ENCODE data around the gene PRKAR1B.
A peak's percentile ranks its signal among the peaks of the same experiment; 100 is the strongest.

Gene PRKAR1B

GRCh38 chr7:727104-727805 lies at the start of gene PRKAR1B:
PRKAR1B (minus strand) TSS chr7:727281; CDS start chr7:711505, 15,776 bp downstream.
- DNase-seq (ENCODE audit: low read depth in 3 of 3) = peak; percentile 41 to 55 (median 42)

- DNase-seq (ENCODE audit: low read depth in 3 of 3) = no peak
Observed at GRCh38 chr7:776381-776780, 49.3 kb upstream of the PRKAR1B start.

GRCh38 chr7:774161-775109 lies 47.4 kb upstream of the PRKAR1B start:
- DNase-seq (ENCODE audit: low read depth in 3 of 3) = peak; percentile 35 to 52 (median 38)

GRCh38 chr7:773622-773915 lies 46.5 kb upstream of the PRKAR1B start:
- no peak for DNase-seq (ENCODE audit: low read depth in 3 of 3)

- DNase-seq (ENCODE audit: low read depth in 3 of 3) = no peak
Observed at GRCh38 chr7:772861-773621, 46.0 kb upstream of the PRKAR1B start.

GRCh38 chr7:772392-772791 lies 45.3 kb upstream of the PRKAR1B start:
- DNase-seq (ENCODE audit: low read depth in 3 of 3) = no peak

GRCh38 chr7:772005-772294 lies 44.9 kb upstream of the PRKAR1B start:
- DNase-seq (ENCODE audit: low read depth in 3 of 3) = no peak

- DNase-seq (ENCODE audit: low read depth in 3 of 3) = no peak
Observed at GRCh38 chr7:771234-772004, 44.3 kb upstream of the PRKAR1B start.

GRCh38 chr7:770741-771166 lies 43.7 kb upstream of the PRKAR1B start:
- no peak for DNase-seq (ENCODE audit: low read depth in 3 of 3)

- no peak for DNase-seq (ENCODE audit: low read depth in 3 of 3)
Observed at GRCh38 chr7:770336-770735, 43.3 kb upstream of the PRKAR1B start.

- DNase-seq (ENCODE audit: low read depth in 3 of 3) = no peak
Observed at GRCh38 chr7:768881-769504, 41.9 kb upstream of the PRKAR1B start.

- DNase-seq (ENCODE audit: low read depth in 3 of 3) = no peak
Observed at GRCh38 chr7:767941-768731, 41.1 kb upstream of the PRKAR1B start.

- DNase-seq (ENCODE audit: low read depth in 3 of 3) = no peak
Observed at GRCh38 chr7:767580-767940, 40.5 kb upstream of the PRKAR1B start.

- DNase-seq (ENCODE audit: low read depth in 3 of 3) = no peak
Observed at GRCh38 chr7:765383-765782, 38.3 kb upstream of the PRKAR1B start.

- no peak for DNase-seq (ENCODE audit: low read depth in 3 of 3)
Observed at GRCh38 chr7:763762-764161, 36.7 kb upstream of the PRKAR1B start.

- no peak for DNase-seq (ENCODE audit: low read depth in 3 of 3)
Observed at GRCh38 chr7:762885-763284, 35.8 kb upstream of the PRKAR1B start.

GRCh38 chr7:761631-762030 lies 34.5 kb upstream of the PRKAR1B start:
- no peak for DNase-seq (ENCODE audit: low read depth in 3 of 3)

GRCh38 chr7:761101-761500 lies 34.0 kb upstream of the PRKAR1B start:
- no peak for DNase-seq (ENCODE audit: low read depth in 3 of 3)

- no peak for DNase-seq (ENCODE audit: low read depth in 3 of 3)
Observed at GRCh38 chr7:760006-760405, 32.9 kb upstream of the PRKAR1B start.

- no peak for DNase-seq (ENCODE audit: low read depth in 3 of 3)
Observed at GRCh38 chr7:759569-759968, 32.5 kb upstream of the PRKAR1B start.

- DNase-seq (ENCODE audit: low read depth in 3 of 3) = no peak
Observed at GRCh38 chr7:757741-758163, 30.7 kb upstream of the PRKAR1B start.

All from stimulated activated CD4-positive, alpha-beta T cell treated with anti-CD3 and anti-CD28 coated beads, TNF-alpha, amount 100 ng/mL, for 4 hours (primary cell).